SK-N-SH treated with all-trans-retinoic acid at 6 μM for 48 hours (cell line): Measurements from ENCODE around the gene SRBD1.

ENCODE experiments used
- ATAC-seq: fragments of 200-7000 bp; cut with Tn5 transposase; 3 replicates; pipeline ENCODE4 v1.9.1; 2020; ENCODE audit warnings: mild to moderate bottlenecking, moderate library complexity
- BACH2 ChIP-seq: fragments of 250-450 bp; sonication (Bioruptor Pico); IDR thresholded peaks from 2 replicates; pipeline ENCODE4 v1.9.0; 2021; ENCODE audit warnings: mild to moderate bottlenecking, borderline replicate concordance
- CREB5 ChIP-seq: fragments of 250-450 bp; sonication (Bioruptor Pico); IDR thresholded peaks from 2 replicates; pipeline ENCODE4 v1.5.1; 2020; ENCODE audit warnings: low read depth, mild to moderate bottlenecking, moderate library complexity
- CSDC2 ChIP-seq: fragments of 250-450 bp; sonication (Bioruptor Pico); IDR thresholded peaks from 2 replicates; pipeline ENCODE4 v1.5.0; 2020; ENCODE audit warnings: mild to moderate bottlenecking, moderate library complexity
- CSRNP3 ChIP-seq: fragments of 250-450 bp; sonication (Bioruptor Pico); IDR thresholded peaks from 2 replicates; pipeline ENCODE4 v1.5.1; 2021; ENCODE audit warnings: mild to moderate bottlenecking, moderate library complexity
- ESRRG ChIP-seq: fragments of 250-450 bp; sonication (Bioruptor Pico); IDR thresholded peaks from 2 replicates; pipeline ENCODE4 v1.6.1; 2021; ENCODE audit warnings: mild to moderate bottlenecking
- GLIS3 ChIP-seq: fragments of 250-450 bp; sonication (Bioruptor Pico); IDR thresholded peaks from 2 replicates; pipeline ENCODE4 v1.5.0; 2020; ENCODE audit warnings: mild to moderate bottlenecking, moderate library complexity
- ISL1 ChIP-seq: fragments of 250-450 bp; sonication (Bioruptor Pico); IDR thresholded peaks from 2 replicates; pipeline ENCODE4 v2.1.2; 2022; ENCODE audit warnings: mild to moderate bottlenecking, moderate library complexity
- OSR1 ChIP-seq: fragments of 250-450 bp; sonication (Bioruptor Pico); IDR thresholded peaks from 2 replicates; pipeline ENCODE4 v1.8.0; 2022; ENCODE audit warnings: moderate library complexity, mild to moderate bottlenecking, inconsistent platforms
- PATZ1 ChIP-seq: fragments of 250-450 bp; sonication (Bioruptor Pico); IDR thresholded peaks from 2 replicates; pipeline ENCODE4 v1.8.0; 2020; ENCODE audit warnings: mild to moderate bottlenecking, moderate library complexity, borderline replicate concordance
- POU6F1 ChIP-seq: fragments of 250-450 bp; sonication (Bioruptor Pico); IDR thresholded peaks from 2 replicates; pipeline ENCODE4 v1.8.0; 2021; ENCODE audit warnings: low read depth, mild to moderate bottlenecking, moderate library complexity, borderline replicate concordance
- PPARA ChIP-seq: fragments of 250-450 bp; sonication (Bioruptor Pico); IDR thresholded peaks from 2 replicates; pipeline ENCODE4 v1.5.0; 2020; ENCODE audit warnings: mild to moderate bottlenecking, borderline replicate concordance
- RARB ChIP-seq: fragments of 250-450 bp; sonication (Bioruptor Pico); IDR thresholded peaks from 2 replicates; pipeline ENCODE4 v1.8.0; 2021; ENCODE audit warnings: mild to moderate bottlenecking, moderate library complexity
- TCF4 ChIP-seq: fragments of 250-450 bp; sonication (Bioruptor Pico); IDR thresholded peaks from 2 replicates; pipeline ENCODE4 v1.8.0; 2021; ENCODE audit warnings: mild to moderate bottlenecking, moderate library complexity, borderline replicate concordance
- TOX ChIP-seq: fragments of 250-450 bp; sonication (Bioruptor Pico); IDR thresholded peaks from 2 replicates; pipeline ENCODE4 v1.8.0; 2021; ENCODE audit warnings: mild to moderate bottlenecking, moderate library complexity, borderline replicate concordance
- TSHZ2 ChIP-seq: fragments of 250-450 bp; sonication (Bioruptor Pico); IDR thresholded peaks from 2 replicates; pipeline ENCODE4 v1.5.0; 2020; ENCODE audit warnings: mild to moderate bottlenecking, moderate library complexity
- ZC3H10 ChIP-seq: fragments of 250-450 bp; sonication (Bioruptor Pico); IDR thresholded peaks from 2 replicates; pipeline ENCODE4 v1.5.1; 2021; ENCODE audit warnings: mild to moderate bottlenecking, moderate library complexity
- ZFP3 ChIP-seq: fragments of 250-450 bp; sonication (Bioruptor Pico); IDR thresholded peaks from 2 replicates; pipeline ENCODE4 v1.5.0; 2020; ENCODE audit warnings: mild to moderate bottlenecking, moderate library complexity
- ZFP30 ChIP-seq: fragments of 450-650 bp; formaldehyde crosslinking; IDR thresholded peaks from 2 replicates; pipeline ENCODE4 v1.5.0; 2022; ENCODE audit warnings: mild to moderate bottlenecking, moderate library complexity
- ZNF70 ChIP-seq: fragments of 450-650 bp; formaldehyde crosslinking; IDR thresholded peaks from 2 replicates; pipeline ENCODE4 v1.5.0; 2020; ENCODE audit warnings: mild to moderate bottlenecking, moderate library complexity
- ZNF8 ChIP-seq: fragments of 450-650 bp; formaldehyde crosslinking; IDR thresholded peaks from 2 replicates; pipeline ENCODE4 v1.5.0; 2020; ENCODE audit warnings: mild to moderate bottlenecking, moderate library complexity

Gene SRBD1

GRCh38 chr2:45466053-45466452 is 145.0 kb downstream of the SRBD1 start:
- TF ChIP-seq ISL1 (CRISPR knock-in tag) (no peak), GLIS3 (CRISPR knock-in tag) (no peak), CSRNP3 (CRISPR knock-in tag) (no peak), BACH2 (CRISPR knock-in tag) (no peak), RARB (CRISPR knock-in tag) (no peak), ZFP3 (CRISPR knock-in tag) (no peak), TSHZ2 (CRISPR knock-in tag) (no peak), CSDC2 (no peak), PPARA (CRISPR knock-in tag) (no peak), POU6F1 (CRISPR knock-in tag) (no peak), CREB5 (CRISPR knock-in tag) (no peak), OSR1 (CRISPR knock-in tag) (no peak), ZC3H10 (CRISPR knock-in tag) (no peak), ESRRG (CRISPR knock-in tag) (no peak), ZNF70 (CRISPR knock-in tag) (no peak), PATZ1 (CRISPR knock-in tag) (no peak), TCF4 (CRISPR knock-in tag) (no peak), TOX (CRISPR knock-in tag) (no peak)
- no peak for ATAC-seq

GRCh38 chr2:45460825-45461224 is 150.2 kb downstream of the SRBD1 start:
- no peak for TF ChIP-seq ZFP3 (CRISPR knock-in tag)
- no peak for TF ChIP-seq POU6F1 (CRISPR knock-in tag)
- TF ChIP-seq OSR1 (CRISPR knock-in tag): no peak
- TF ChIP-seq TOX (CRISPR knock-in tag): no peak
- TF ChIP-seq ZNF70 (CRISPR knock-in tag): no peak
- no peak for TF ChIP-seq ZNF8 (CRISPR knock-in tag)
- TF ChIP-seq ZFP30 (CRISPR knock-in tag): no peak
- TF ChIP-seq ZC3H10 (CRISPR knock-in tag): no peak
- TF ChIP-seq TCF4 (CRISPR knock-in tag): no peak
- TF ChIP-seq, all 23 proteins: peak for 0
- no peak for ATAC-seq
